Neural progenitor cell (in vitro differentiated cells): Measurements from ENCODE around the gene INKA1. TPM values are rescaled to one million over a fixed set of nuclear protein-coding genes. Genes with fewer than 3 reads are reported as not detected.
A peak's percentile ranks its signal among the peaks of the same experiment; 100 is the strongest.

Source experiments
- DNase-seq: peaks from one replicate; pipeline ENCODE4 v3.0.0-alpha.2; 2016; ENCODE audit warnings: low spot score
- H2AFZ ChIP-seq: fragments of 200-600 bp; sonication (generic); replicated peaks from 2 replicates; pipeline ENCODE4 v1.6.1; 2016; ENCODE audit warnings: antibody characterized with exemption
- H3F3A ChIP-seq: fragments of 200-600 bp; sonication (generic); 2 replicates; pipeline ENCODE4 v1.6.1; 2016; ENCODE audit warnings: antibody characterized with exemption, low read depth
- H3K27ac ChIP-seq: fragments of 200-600 bp; sonication (generic); 2 replicates; pipeline ENCODE4 v1.5.1; 2016; ENCODE audit warnings: mild to moderate bottlenecking
- H3K27me3 ChIP-seq: fragments of 200-600 bp; sonication (generic); 2 replicates; pipeline ENCODE4 v1.6.1; 2016; ENCODE audit warnings: mild to moderate bottlenecking, moderate library complexity
- H3K36me3 ChIP-seq: fragments of 200-600 bp; sonication (generic); 2 replicates; pipeline ENCODE4 v1.5.1; 2016
- H3K4me1 ChIP-seq: fragments of 200-600 bp; sonication (generic); 2 replicates; pipeline ENCODE4 v1.6.1; 2016; ENCODE audit warnings: mixed run types
- H3K4me2 ChIP-seq: fragments of 200-600 bp; sonication (generic); 2 replicates; pipeline ENCODE4 v1.6.1; 2016
- H3K4me3 ChIP-seq: fragments of 200-600 bp; sonication (generic); 2 replicates; pipeline ENCODE4 v1.5.1; 2016
- H3K79me2 ChIP-seq: fragments of 200-600 bp; sonication (generic); 2 replicates; pipeline ENCODE4 v1.6.1; 2016; ENCODE audit warnings: low read depth
- H3K9ac ChIP-seq: fragments of 200-600 bp; sonication (generic); 2 replicates; pipeline ENCODE4 v1.6.1; 2016
- H3K9me3 ChIP-seq: fragments of 200-600 bp; sonication (generic); 2 replicates; pipeline ENCODE4 v1.5.1; 2016; ENCODE audit warnings: low read depth
- H4K20me1 ChIP-seq: fragments of 200-600 bp; sonication (generic); 2 replicates; pipeline ENCODE4 v1.6.1; 2016; ENCODE audit warnings: low read depth
- H3K27ac Mint-ChIP-seq: 3 replicates; pipeline ENCODE4 v1.8.0; 2021; ENCODE audit warnings: mixed read lengths
- H3K27me3 Mint-ChIP-seq: 2 replicates; pipeline ENCODE4 v1.8.0; 2022; ENCODE audit warnings: low read depth, mild to moderate bottlenecking, inconsistent platforms, moderate library complexity, mixed read lengths; ENCODE audit not compliant: insufficient read depth
- H3K36me3 Mint-ChIP-seq: 3 replicates; pipeline ENCODE4 v1.8.0; 2021; ENCODE audit warnings: mixed read lengths
- H3K4me1 Mint-ChIP-seq: 3 replicates; pipeline ENCODE4 v1.8.0; 2021; ENCODE audit warnings: mixed read lengths
- H3K4me3 Mint-ChIP-seq: 3 replicates; pipeline ENCODE4 v1.8.0; 2021; ENCODE audit warnings: mild to moderate bottlenecking, moderate library complexity, mixed read lengths
- H3K9me3 Mint-ChIP-seq: 3 replicates; pipeline ENCODE4 v1.8.0; 2020; ENCODE audit warnings: mixed read lengths
- CTCF ChIP-seq: fragments of 200-600 bp; sonication (generic); IDR thresholded peaks from 2 replicates; pipeline ENCODE4 v1.5.1; 2017; ENCODE audit warnings: antibody characterized with exemption, mild to moderate bottlenecking
- EZH2 ChIP-seq: fragments of 200-600 bp; sonication (generic); IDR thresholded peaks from 2 replicates; pipeline ENCODE4 v1.6.1; 2017; ENCODE audit warnings: antibody characterized with exemption, mild to moderate bottlenecking, moderate library complexity
- EZH2phosphoT487 ChIP-seq: fragments of 200-600 bp; sonication (generic); IDR thresholded peaks from 2 replicates; pipeline ENCODE4 v1.6.1; 2017; ENCODE audit warnings: antibody characterized with exemption
- total RNA-seq: library from RNA; depleted of rRNA; stranded (reverse); fragments of >200 nt; gene quantifications from 2 replicates; pipeline ENCODE4 v1.2.3, GENCODE V29; 2015; ENCODE audit warnings: low replicate concordance

INKA1 gene
- total RNA-seq, 1 donor from 2014 or later: not detected

- Histone ChIP-seq H3K27me3 (no peaks in the 10 kb centered on the region), H3K4me1 (no peaks in the 10 kb centered on the region), H2AFZ (no peak overlapping the region), H3K36me3 (no peaks in the 10 kb centered on the region), H3F3A (peaks cover 5% of the 10 kb centered on the region), H3K27ac (no peak overlapping the region), H4K20me1 (peaks cover 1% of the 10 kb centered on the region), H3K9me3 (no peaks in the 10 kb centered on the region), H3K79me2 (peaks cover 32% of the 10 kb centered on the region), H3K4me3 (no peak overlapping the region), H3K9ac (no peak overlapping the region), H3K4me2 (no peak overlapping the region)
- Mint-ChIP-seq H3K27me3 (peaks cover 8% of the 10 kb centered on the region), H3K27ac (no peak overlapping the region), H3K4me3 (no peak overlapping the region), H3K9me3 (no peaks in the 10 kb centered on the region), H3K36me3 (peaks cover 10% of the 10 kb centered on the region), H3K4me1 (peaks cover 35% of the 10 kb centered on the region)
- TF ChIP-seq EZH2phosphoT487 (no peak), EZH2 (no peak), CTCF (no peak)
- DNase-seq: no peak
Observed at GRCh38 chr3:49788056-49788455, 15.0 kb upstream of the INKA1 start.

- H3K9me3 ChIP-seq: no peaks in the 10 kb centered on the region
- peaks cover 5% of the 10 kb centered on the region for H3K79me2 ChIP-seq
- no peaks in the 10 kb centered on the region for H3K36me3 ChIP-seq
- no peaks in the 10 kb centered on the region for H3K4me1 ChIP-seq
- H3K27ac Mint-ChIP-seq: no peak overlapping the region
- H3K4me2 ChIP-seq: no peak overlapping the region
- peaks cover 24% of the 10 kb centered on the region for H3K4me1 Mint-ChIP-seq
- H3K27me3 Mint-ChIP-seq: peaks cover 13% of the 10 kb centered on the region
- H3K4me3 ChIP-seq: no peak overlapping the region
- no peak overlapping the region for H2AFZ ChIP-seq
- no peaks in the 10 kb centered on the region for H4K20me1 ChIP-seq
- no peaks in the 10 kb centered on the region for H3K9me3 Mint-ChIP-seq
- peaks cover 5% of the 10 kb centered on the region for H3F3A ChIP-seq
- H3K4me3 Mint-ChIP-seq: peak overlapping the region; percentile 7
- no peak overlapping the region for H3K27ac ChIP-seq
- no peaks in the 10 kb centered on the region for H3K27me3 ChIP-seq
- TF ChIP-seq CTCF (no peak), EZH2 (no peak), EZH2phosphoT487 (no peak)
- no peaks in the 10 kb centered on the region for H3K36me3 Mint-ChIP-seq
- no peak overlapping the region for H3K9ac ChIP-seq
- no peak for DNase-seq
Observed at GRCh38 chr3:49790626-49791411, 12.2 kb upstream of the INKA1 start.

- Histone ChIP-seq H3K27ac (no peak overlapping the region), H3K9me3 (no peaks in the 10 kb centered on the region), H3K79me2 (no peaks in the 10 kb centered on the region), H3K4me3 (no peak overlapping the region), H2AFZ (no peak overlapping the region), H3K4me2 (no peak overlapping the region), H3K27me3 (no peaks in the 10 kb centered on the region), H3K4me1 (no peaks in the 10 kb centered on the region), H3F3A (peaks cover 5% of the 10 kb centered on the region), H3K9ac (no peak overlapping the region), H4K20me1 (no peaks in the 10 kb centered on the region), H3K36me3 (no peaks in the 10 kb centered on the region)
- Mint-ChIP-seq H3K4me3 (no peak overlapping the region), H3K27ac (no peak overlapping the region), H3K36me3 (no peaks in the 10 kb centered on the region), H3K4me1 (peaks cover 23% of the 10 kb centered on the region), H3K27me3 (peaks cover 18% of the 10 kb centered on the region), H3K9me3 (no peaks in the 10 kb centered on the region)
- TF ChIP-seq EZH2phosphoT487 (no peak), CTCF (no peak), EZH2 (no peak)
- DNase-seq: no peak
Observed at GRCh38 chr3:49791571-49791970, 11.5 kb upstream of the INKA1 start.
